D341Med (cell line): ENCODE results near the gene ABCB10.
"Not testable (repeated sequence)": the region's sequence is repeated elsewhere in the genome, so short reads cannot be mapped to it uniquely, and the experiment has no call there.

Source experiments
- DNase-seq: peaks from one replicate; pipeline ENCODE4 v3.0.0; 2012; ENCODE audit warnings: low spot score

ABCB10 gene

GRCh38 chr1:229535230-229535629 is 23.3 kb downstream of the ABCB10 start:
- no peak for DNase-seq

GRCh38 chr1:229531326-229531725 is 27.2 kb downstream of the ABCB10 start:
- DNase-seq, result no peak

DNA sequence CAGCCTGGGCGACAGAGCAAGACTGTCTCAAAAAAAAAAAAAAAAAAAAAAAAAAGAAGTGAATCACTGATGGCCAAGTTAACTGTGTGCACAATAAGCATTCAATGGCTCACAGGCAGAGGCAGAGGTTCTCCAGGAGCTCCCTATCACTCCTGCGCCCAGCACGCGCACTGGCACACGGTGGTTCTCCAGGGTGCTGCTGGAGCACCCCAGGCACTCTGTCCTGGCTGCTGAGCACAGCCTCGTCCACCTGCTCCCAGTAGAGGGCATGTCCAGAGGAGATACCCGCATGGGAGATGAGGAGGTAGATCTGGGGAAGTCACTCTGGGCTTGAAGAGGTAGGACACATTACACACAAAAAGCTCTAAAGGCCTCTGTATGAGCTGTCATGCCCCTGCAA is 28.9 kb downstream of the ABCB10 start:
- DNase-seq, result no peak

DNA sequence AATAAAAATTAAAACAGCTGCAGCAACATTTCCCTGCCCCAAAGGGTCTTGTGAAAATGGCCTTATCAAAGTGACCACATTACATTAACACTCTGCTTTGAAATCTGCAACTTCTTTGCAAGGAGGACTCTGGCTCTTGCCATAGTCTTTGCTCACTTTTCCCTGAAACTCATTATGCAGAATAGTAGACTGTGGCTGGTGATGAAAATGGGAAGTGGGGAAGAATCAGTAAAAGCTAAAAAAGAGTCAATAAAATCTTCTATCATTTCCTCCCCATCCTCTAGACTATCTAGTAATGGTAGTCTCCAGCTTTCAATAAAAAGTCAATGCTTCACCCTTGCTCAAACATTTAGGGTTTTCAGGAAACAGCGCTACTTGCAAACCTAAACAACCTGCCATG is 31.8 kb downstream of the ABCB10 start:
- no peak for DNase-seq

DNA sequence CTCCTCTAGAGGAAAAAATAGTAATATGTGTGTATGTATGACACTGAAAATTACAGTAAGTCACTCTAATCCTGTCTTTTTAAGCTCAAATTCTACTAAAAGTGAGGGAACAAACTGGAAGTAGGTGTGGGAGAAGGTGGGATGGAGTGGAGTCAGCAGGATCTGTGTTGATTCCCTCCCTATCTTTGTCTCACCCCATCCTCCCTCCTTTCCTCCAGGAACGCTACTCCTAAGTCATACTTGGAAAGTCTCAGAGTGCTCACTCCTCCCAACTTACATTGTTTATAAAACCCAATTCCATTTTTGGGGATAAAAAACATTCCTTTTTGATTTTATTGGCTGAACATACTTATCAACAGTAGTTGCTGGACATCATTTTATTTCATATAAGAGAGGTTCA is 35.5 kb downstream of the ABCB10 start:
- no peak for DNase-seq

- peak; percentile 78 for DNase-seq
Measured at GRCh38 chr1:229514578-229515275, 43.8 kb downstream of the ABCB10 start.

DNA sequence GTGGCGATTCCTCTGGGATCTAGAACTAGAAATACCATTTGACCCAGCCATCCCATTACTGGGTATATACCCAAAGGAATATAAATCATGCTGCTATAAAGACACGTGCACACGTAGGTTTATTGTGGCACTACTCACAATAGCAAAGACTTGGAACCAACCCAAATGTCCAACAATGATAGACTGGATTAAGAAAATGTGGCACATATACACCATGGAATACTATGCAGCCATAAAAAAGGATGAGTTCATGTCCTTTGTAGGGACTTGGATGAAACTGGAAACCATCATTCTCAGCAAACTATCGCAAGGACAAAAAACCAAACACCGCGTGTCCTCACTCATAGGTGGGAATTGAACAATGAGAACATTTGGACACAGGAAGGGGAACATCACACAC is 46.9 kb downstream of the ABCB10 start:
- not testable (repeated sequence) for DNase-seq

DNA sequence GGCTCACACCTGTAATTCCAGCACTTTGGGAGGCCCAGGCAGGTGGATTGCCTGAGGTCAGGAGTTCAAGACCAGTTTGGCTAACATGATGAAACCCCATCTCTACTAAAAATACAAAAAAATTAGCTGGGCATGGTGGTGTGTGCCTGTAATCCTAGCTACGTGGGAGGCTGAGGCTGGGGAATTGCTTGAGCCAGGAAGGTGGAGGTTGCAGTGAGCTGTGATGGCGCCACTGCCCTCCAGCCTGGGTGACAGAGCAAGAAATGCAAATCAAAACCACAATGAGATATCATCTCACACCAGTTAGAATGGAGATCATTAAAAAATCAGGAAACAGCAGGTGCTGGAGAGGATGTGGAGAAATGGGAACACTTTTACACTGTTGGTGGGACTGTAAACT is 47.3 kb downstream of the ABCB10 start:
- DNase-seq, result not testable (repeated sequence)

GRCh38 chr1:229509576-229509975 is 48.9 kb downstream of the ABCB10 start:
- DNase-seq, result no peak

- peak; percentile 29 for DNase-seq
Measured at GRCh38 chr1:229508823-229509337, 49.6 kb downstream of the ABCB10 start.

DNA sequence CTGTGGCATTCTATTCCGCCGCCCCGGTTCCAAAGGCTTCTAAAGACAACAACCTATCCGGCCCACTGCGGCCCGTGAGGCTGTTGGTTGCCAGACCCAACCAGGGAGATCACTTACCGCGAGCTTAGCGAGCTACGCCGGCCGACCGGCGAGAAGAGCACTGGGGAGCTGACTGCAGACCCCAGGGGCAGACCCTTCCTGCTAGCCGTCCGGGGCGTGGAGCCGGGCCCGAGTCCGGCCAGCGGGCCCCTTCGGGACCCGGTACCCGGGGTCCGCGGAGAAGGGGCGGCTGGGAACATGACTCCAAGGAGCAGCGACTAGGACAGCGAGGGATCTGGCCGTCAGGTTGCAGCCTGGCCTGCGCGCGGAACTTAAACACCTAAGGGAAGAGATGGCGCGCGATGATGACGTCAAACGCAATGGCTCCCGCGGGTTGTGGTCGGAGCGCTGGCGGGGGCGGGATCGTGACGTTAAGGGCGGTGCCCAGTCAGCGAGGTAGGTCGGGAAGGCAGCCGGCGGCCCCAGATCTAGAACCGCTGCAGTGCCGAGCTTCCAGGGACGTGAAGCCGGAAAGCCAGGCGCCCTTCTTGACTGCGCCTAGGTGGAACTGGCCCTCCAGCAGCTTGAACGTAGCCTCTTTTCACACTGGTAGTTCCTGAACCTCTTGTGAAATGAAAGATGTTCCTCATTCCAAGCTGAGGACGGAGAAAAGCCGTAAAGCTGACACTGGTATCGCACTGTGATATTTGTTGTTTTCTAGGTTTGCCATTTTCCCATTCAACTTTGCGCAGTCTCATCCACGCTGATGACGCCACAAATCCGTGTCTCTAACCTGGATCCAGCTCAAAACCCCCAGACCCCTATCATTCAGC is 50.3 kb downstream of the ABCB10 start, which contains the start of gene NUP133:
TSS of gene NUP133 (minus strand) at position 391 of the 872 bp plus-strand sequence. CDS start at position 299, 92 bp downstream.
- peak; percentile 99 for DNase-seq

GRCh38 chr1:229507502-229507901 is 51.0 kb downstream of the ABCB10 start:
- no peak for DNase-seq

- no peak for DNase-seq
Measured at GRCh38 chr1:229506633-229507032, 51.9 kb downstream of the ABCB10 start.

DNA sequence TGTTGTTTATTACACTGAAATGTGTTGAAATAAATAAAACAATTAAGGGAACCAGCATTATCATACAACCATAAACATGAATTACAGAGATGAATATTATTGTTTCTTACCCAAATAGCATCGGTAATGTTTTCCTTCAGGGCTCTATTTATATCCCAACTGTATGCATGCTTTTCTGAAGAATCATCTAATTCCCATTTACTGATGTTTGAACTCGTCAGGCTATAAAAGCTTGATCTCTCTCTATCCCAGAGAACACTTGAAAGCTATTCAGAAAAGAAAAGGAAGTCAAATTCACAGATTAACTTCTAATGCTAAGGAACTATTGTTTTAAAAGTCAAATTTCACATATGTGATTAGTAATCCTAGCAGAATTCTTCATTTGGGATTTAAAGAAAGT is 62.7 kb downstream of the ABCB10 start:
- DNase-seq, result no peak

DNA sequence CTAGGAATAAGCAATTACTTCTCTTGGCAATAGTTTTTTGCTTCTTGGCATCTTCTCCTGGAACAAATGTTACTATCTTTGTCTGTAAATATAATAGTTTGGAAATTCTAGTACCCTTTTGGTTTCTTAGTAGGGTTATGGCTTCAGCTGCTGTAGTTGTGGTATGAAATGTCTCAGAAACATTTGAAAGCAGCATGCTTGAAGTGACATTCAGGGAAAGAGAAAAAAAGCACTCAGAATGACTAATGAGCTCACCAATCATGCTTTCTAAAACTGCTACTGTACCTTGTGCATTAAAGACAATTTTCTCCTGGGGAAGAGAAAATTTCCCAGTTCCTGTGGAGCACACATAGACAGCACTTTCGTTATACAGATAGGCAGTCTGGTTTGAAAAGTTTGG is 71.3 kb downstream of the ABCB10 start:
- DNase-seq, result no peak

- DNase-seq, result no peak
Measured at GRCh38 chr1:229485318-229485717, 73.2 kb downstream of the ABCB10 start.

DNA sequence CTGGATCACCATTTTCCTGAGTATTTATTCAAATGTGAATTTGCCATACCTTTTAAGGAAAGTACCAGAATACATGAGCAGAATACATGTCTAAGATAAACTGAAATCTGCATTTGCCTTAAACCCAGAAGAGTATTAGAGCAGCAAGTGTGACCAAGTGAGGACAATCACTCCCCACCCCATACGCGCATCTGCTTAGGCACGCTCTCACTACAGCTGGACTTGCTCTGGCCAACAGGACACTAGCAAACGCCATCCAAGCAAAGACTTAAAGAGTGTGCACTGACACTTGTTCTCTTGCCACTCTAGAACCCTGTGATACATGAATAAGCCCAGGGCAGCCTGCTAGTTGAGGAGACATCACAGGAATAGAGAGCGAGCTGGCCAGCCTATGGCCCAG is 76.0 kb downstream of the ABCB10 start:
- no peak for DNase-seq

- no peak for DNase-seq
Measured at GRCh38 chr1:229480495-229480894, 78.0 kb downstream of the ABCB10 start.

- no peak for DNase-seq
Measured at GRCh38 chr1:229479660-229480399, 78.7 kb downstream of the ABCB10 start.

- DNase-seq, result no peak
Measured at GRCh38 chr1:229478852-229479251, 79.7 kb downstream of the ABCB10 start.

DNA sequence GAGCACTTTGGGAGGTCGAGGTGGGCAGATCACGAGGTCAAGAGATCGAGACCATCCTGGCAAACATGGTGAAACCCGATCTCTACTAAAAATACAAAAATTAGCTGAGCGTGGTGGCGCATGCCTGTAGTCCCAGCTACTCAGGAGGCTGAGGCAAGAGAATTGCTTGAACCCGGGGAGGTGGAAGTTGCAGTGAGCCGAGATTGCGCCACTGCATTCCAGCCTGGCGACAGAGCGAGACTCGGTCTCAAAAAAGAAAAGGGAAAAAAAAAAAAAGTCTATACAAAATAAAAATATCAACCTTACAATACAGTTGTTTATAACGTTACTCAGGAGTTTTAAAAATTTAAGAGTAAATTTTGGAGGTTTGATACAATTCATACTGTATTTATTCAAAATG is 82.6 kb downstream of the ABCB10 start:
- DNase-seq, result not testable (repeated sequence)

- no peak for DNase-seq
Measured at GRCh38 chr1:229474509-229474908, 84.0 kb downstream of the ABCB10 start.
